PC-9 (cell line): ENCODE results near the gene MPI. TPM values are rescaled to one million over a fixed set of nuclear protein-coding genes. Genes with fewer than 3 reads are reported as not detected.

Experiments used
- BruUV-seq: library from RNA; stranded (reverse); fragments of 400-500 nt; replicated peaks from 2 replicates; lab custom pipeline; 2021; lab: Mats Ljungman, UMichigan
- CTCF ChIA-PET: fragments of 300-600 bp; sonication (Branson Sonifier 250); formaldehyde crosslinking; loops from one replicate; lab custom pipeline; 2022; ENCODE audit warnings: antibody characterized with exemption; lab: Charles Lee
- POLR2A ChIA-PET: fragments of 300-600 bp; sonication (Branson Sonifier 250); formaldehyde crosslinking; loops from one replicate; lab custom pipeline; 2022; ENCODE audit warnings: antibody characterized with exemption; ENCODE audit not compliant: unreplicated experiment; lab: Charles Lee
- DNase-seq, 2 experiments: peaks; one replicate each; pipeline versions ENCODE4 v3.0.0 to v3.0.0-alpha.2; 2015 to 2022; ENCODE audit warnings: mixed read lengths in 1 of 2
- H2AFZ ChIP-seq: fragments of 200-600 bp; sonication (generic); 2 replicates; pipeline ENCODE4 v1.8.1; 2017; ENCODE audit warnings: antibody characterized with exemption
- H3F3A ChIP-seq: fragments of 200-600 bp; sonication (generic); 2 replicates; pipeline ENCODE4 v1.8.1; 2017; ENCODE audit warnings: antibody characterized with exemption, mild to moderate bottlenecking, low read depth; ENCODE audit not compliant: insufficient read depth
- H3K27ac ChIP-seq: fragments of 200-600 bp; sonication (generic); 2 replicates; pipeline ENCODE4 v1.6.1; 2016; ENCODE audit warnings: mixed run types
- H3K27me3 ChIP-seq: fragments of 200-600 bp; sonication (generic); 2 replicates; pipeline ENCODE4 v1.6.1; 2016; ENCODE audit warnings: low read depth, mixed run types; ENCODE audit not compliant: insufficient read depth
- H3K36me3 ChIP-seq: fragments of 200-600 bp; sonication (generic); 2 replicates; pipeline ENCODE4 v1.6.1; 2016; ENCODE audit warnings: low read depth, mixed run types
- H3K4me1 ChIP-seq: fragments of 200-600 bp; sonication (generic); replicated peaks from 2 replicates; pipeline ENCODE4 v1.6.1; 2016; ENCODE audit warnings: mixed run types; ENCODE audit not compliant: insufficient read depth
- H3K4me2 ChIP-seq: fragments of 200-600 bp; sonication (generic); 2 replicates; pipeline ENCODE4 v1.6.1; 2017; ENCODE audit warnings: mixed run types
- H3K4me3 ChIP-seq: fragments of 200-600 bp; sonication (generic); 2 replicates; pipeline ENCODE4 v1.6.1; 2016; ENCODE audit warnings: mixed run types
- H3K79me2 ChIP-seq: fragments of 200-600 bp; sonication (generic); 2 replicates; pipeline ENCODE4 v1.6.1; 2017; ENCODE audit warnings: low read depth, mixed run types
- H3K9me2 ChIP-seq: fragments of 200-600 bp; sonication (generic); 2 replicates; pipeline ENCODE4 v1.8.1; 2017; ENCODE audit warnings: mild to moderate bottlenecking; ENCODE audit not compliant: insufficient read depth
- H3K9me3 ChIP-seq: fragments of 200-600 bp; sonication (generic); 2 replicates; pipeline ENCODE4 v1.8.1; 2016; ENCODE audit warnings: low read depth; ENCODE audit not compliant: insufficient read depth
- H4K20me1 ChIP-seq: fragments of 200-600 bp; sonication (generic); 2 replicates; pipeline ENCODE4 v1.8.1; 2017; ENCODE audit not compliant: insufficient read depth
- CTCF ChIP-seq: fragments of 200-600 bp; sonication (generic); conservative IDR thresholded peaks from 2 replicates; pipeline ENCODE4 v1.6.1; 2017; ENCODE audit warnings: mixed run types, antibody characterized with exemption, mild to moderate bottlenecking, moderate library complexity
- EZH2 ChIP-seq: fragments of 200-600 bp; sonication (generic); IDR thresholded peaks from 2 replicates; pipeline ENCODE4 v1.8.0; 2017; ENCODE audit warnings: antibody characterized with exemption, low read depth
- intact Hi-C: fragments of 100-400 bp; cut with micrococcal nuclease; formaldehyde crosslinking; loops from one replicate; pipeline ENCODE4 v1.10.0; 2022; ENCODE audit not compliant: unreplicated experiment
- total RNA-seq: library from RNA; stranded (reverse); gene quantifications from 2 replicates; pipeline ENCODE4 v1.2.3, GENCODE V29; 2021

Gene MPI
- total RNA-seq, 1 experiment from 2014 or later: 22.5 TPM

GRCh38 chr15:74856537-74856936, 33.3 kb upstream of the MPI start:
- CTCF ChIA-PET: interaction anchor here (1.9 kb wide), 1 partner anchor 45 kb away, joined by 9 read pairs; no protein-coding TSS in a partner anchor
- Histone ChIP-seq H3K4me2 (peak overlapping the region; percentile 55), H3F3A (peaks cover 17% of the 10 kb centered on the region; the same call in 1 of the 2 replicates), H4K20me1 (peaks cover 25% of the 10 kb centered on the region; the same call in 1 of the 2 replicates), H3K27ac (peak overlapping the region; percentile 49), H3K79me2 (peaks cover 19% of the 10 kb centered on the region), H3K9me3 (no peaks in the 10 kb centered on the region), H3K9me2 (no peaks in the 10 kb centered on the region), H3K27me3 (no peaks in the 10 kb centered on the region), H3K36me3 (peaks cover 3% of the 10 kb centered on the region; the same call in 1 of the 2 replicates), H2AFZ (no peak overlapping the region), H3K4me1 (peaks cover 21% of the 10 kb centered on the region), H3K4me3 (no peak overlapping the region)
- intact Hi-C loops: loop anchor here (5.0 kb wide), 1 partner anchor 41 kb away; no protein-coding TSS in a partner anchor
- DNase-seq: no peak
- POLR2A ChIA-PET: interaction anchor here (0.6 to 0.7 kb wide), 3 partner anchors 10 to 867 kb away, joined by 3 to 11 read pairs (median 3); partner anchors contain the start of gene CPLX3
- TF ChIP-seq CTCF: no peak
- TF ChIP-seq EZH2: no peak
- no TSS peak for BruUV-seq

- Histone ChIP-seq H3K4me3 (no peak overlapping the region), H3K4me1 (peaks cover 21% of the 10 kb centered on the region), H3K36me3 (peaks cover 3% of the 10 kb centered on the region; the same call in 1 of the 2 replicates), H3K27ac (peak overlapping the region; percentile 49), H4K20me1 (peaks cover 25% of the 10 kb centered on the region; the same call in 1 of the 2 replicates), H3K27me3 (no peaks in the 10 kb centered on the region), H3F3A (peaks cover 17% of the 10 kb centered on the region; the same call in 1 of the 2 replicates), H3K79me2 (peaks cover 20% of the 10 kb centered on the region), H2AFZ (no peak overlapping the region), H3K9me3 (no peaks in the 10 kb centered on the region), H3K9me2 (no peaks in the 10 kb centered on the region), H3K4me2 (peak overlapping the region; percentile 55)
- intact Hi-C loops: loop anchor here (5.0 kb wide), 1 partner anchor 40 kb away; no protein-coding TSS in a partner anchor
- DNase-seq: peak; percentile 69 to 70
- TF ChIP-seq CTCF (no peak), EZH2 (no peak)
- CTCF ChIA-PET: interaction anchor here (1.9 kb wide), 1 partner anchor 44 kb away, joined by 9 read pairs; no protein-coding TSS in a partner anchor
- BruUV-seq: no TSS peak
- POLR2A ChIA-PET: interaction anchor here (0.6 to 0.7 kb wide), 4 partner anchors 10 to 866 kb away, joined by 3 to 11 read pairs (median 4); partner anchors contain the start of gene CPLX3
These were observed 32.7 kb upstream of the MPI start for GRCh38 chr15:74857082-74857655.

GRCh38 chr15:74857671-74858368, 32.0 kb upstream of the MPI start:
- peaks cover 20% of the 10 kb centered on the region for H3K79me2 ChIP-seq
- H3K4me3 ChIP-seq: no peak overlapping the region
- POLR2A ChIA-PET: interaction anchor here (0.6 kb wide), 1 partner anchor 707 kb away, joined by 4 read pairs; no protein-coding TSS in a partner anchor
- no TSS peak for BruUV-seq
- peak overlapping the region; percentile 55 for H3K4me2 ChIP-seq
- TF ChIP-seq CTCF: no peak
- TF ChIP-seq EZH2: no peak
- peaks cover 25% of the 10 kb centered on the region; the same call in 1 of the 2 replicates for H4K20me1 ChIP-seq
- H3F3A ChIP-seq: peaks cover 17% of the 10 kb centered on the region; the same call in 1 of the 2 replicates
- CTCF ChIA-PET: interaction anchor here (0.6 to 1.9 kb wide), 2 partner anchors 44 to 68 kb away, joined by 3 to 9 read pairs; no protein-coding TSS in a partner anchor
- H3K9me2 ChIP-seq: no peaks in the 10 kb centered on the region
- no peaks in the 10 kb centered on the region for H3K9me3 ChIP-seq
- no peak overlapping the region for H2AFZ ChIP-seq
- H3K36me3 ChIP-seq: peaks cover 3% of the 10 kb centered on the region; the same call in 1 of the 2 replicates
- no peaks in the 10 kb centered on the region for H3K27me3 ChIP-seq
- intact Hi-C loops: loop anchor here (5.0 kb wide), 1 partner anchor 39 kb away; no protein-coding TSS in a partner anchor
- peaks cover 21% of the 10 kb centered on the region for H3K4me1 ChIP-seq
- peak overlapping the region; percentile 49 for H3K27ac ChIP-seq
- DNase-seq: no peak
